PFSK-1 (cell line): ENCODE data around the gene ARHGDIB.

Experiments used
- FOXP2 ChIP-seq: optimal IDR thresholded peaks from 2 replicates; pipeline ENCODE3; 2011; ENCODE audit warnings: borderline replicate concordance, control low read depth, inconsistent platforms; ENCODE audit not compliant: insufficient read depth; ENCODE audit errors: extremely low read length, extremely low read depth
- POLR2AphosphoS5 ChIP-seq: IDR thresholded peaks from 2 replicates; pipeline ENCODE4 v1.6.1; 2012; ENCODE audit warnings: low read depth, mild to moderate bottlenecking, control low read depth, low read length, moderate library complexity
- REST ChIP-seq, 2 experiments: IDR thresholded peaks; 2 replicates each; pipeline versions ENCODE4 v1.6.1 to v1.8.0; 2011 to 2012; ENCODE audit warnings: low read depth in 2 of 2, low read length in 2 of 2, control low read depth in 1 of 2, inconsistent platforms in 1 of 2, mild to moderate bottlenecking in 1 of 2, moderate library complexity in 1 of 2; ENCODE audit not compliant: insufficient read depth in 1 of 2
- SIN3A ChIP-seq: IDR thresholded peaks from 2 replicates; pipeline ENCODE4 v1.6.1; 2012; ENCODE audit warnings: mild to moderate bottlenecking, low read length, moderate library complexity, borderline replicate concordance; ENCODE audit not compliant: insufficient read depth
- TAF1 ChIP-seq: IDR thresholded peaks from 2 replicates; pipeline ENCODE4 v1.6.1; 2012; ENCODE audit warnings: low read length, control low read depth, borderline replicate concordance; ENCODE audit not compliant: insufficient read depth

The ARHGDIB gene

GRCh38 chr12:14995583-14996425 lies 34.4 kb upstream of the ARHGDIB start:
- no peak for TF ChIP-seq SIN3A
- no peak for TF ChIP-seq REST (IDR thresholded peaks at IDR 0.05; ENCODE audit: insufficient read depth in 1 of 2, low read depth in 2 of 2, low read length in 2 of 2)
- no peak for TF ChIP-seq FOXP2
- TF ChIP-seq TAF1 = no peak
- TF ChIP-seq POLR2AphosphoS5 = no peak

GRCh38 chr12:14994610-14995009 lies 33.2 kb upstream of the ARHGDIB start:
- TF ChIP-seq SIN3A = no peak
- no peak for TF ChIP-seq FOXP2
- TF ChIP-seq POLR2AphosphoS5 = no peak
- no peak for TF ChIP-seq TAF1
- TF ChIP-seq REST (IDR thresholded peaks at IDR 0.05; ENCODE audit: insufficient read depth in 1 of 2, low read depth in 2 of 2, low read length in 2 of 2) = no peak

- TF ChIP-seq FOXP2 = no peak
- TF ChIP-seq SIN3A = no peak
- TF ChIP-seq POLR2AphosphoS5 = no peak
- no peak for TF ChIP-seq TAF1
- no peak for TF ChIP-seq REST (IDR thresholded peaks at IDR 0.05; ENCODE audit: insufficient read depth in 1 of 2, low read depth in 2 of 2, low read length in 2 of 2)
Observed at GRCh38 chr12:14993537-14994266, 32.3 kb upstream of the ARHGDIB start.

- no peak for TF ChIP-seq FOXP2
- TF ChIP-seq REST (IDR thresholded peaks at IDR 0.05; ENCODE audit: insufficient read depth in 1 of 2, low read depth in 2 of 2, low read length in 2 of 2) = no peak
- TF ChIP-seq TAF1 = no peak
- no peak for TF ChIP-seq POLR2AphosphoS5
- no peak for TF ChIP-seq SIN3A
Observed at GRCh38 chr12:14993117-14993516, 31.7 kb upstream of the ARHGDIB start.
